Measurements from ENCODE around the gene B3GAT3.
A peak's percentile ranks its signal among the peaks of the same experiment; 100 is the strongest.
"Not testable (repeated sequence)": the region's sequence is repeated elsewhere in the genome, so short reads cannot be mapped to it uniquely, and the experiment has no call there.

The B3GAT3 gene

DNA sequence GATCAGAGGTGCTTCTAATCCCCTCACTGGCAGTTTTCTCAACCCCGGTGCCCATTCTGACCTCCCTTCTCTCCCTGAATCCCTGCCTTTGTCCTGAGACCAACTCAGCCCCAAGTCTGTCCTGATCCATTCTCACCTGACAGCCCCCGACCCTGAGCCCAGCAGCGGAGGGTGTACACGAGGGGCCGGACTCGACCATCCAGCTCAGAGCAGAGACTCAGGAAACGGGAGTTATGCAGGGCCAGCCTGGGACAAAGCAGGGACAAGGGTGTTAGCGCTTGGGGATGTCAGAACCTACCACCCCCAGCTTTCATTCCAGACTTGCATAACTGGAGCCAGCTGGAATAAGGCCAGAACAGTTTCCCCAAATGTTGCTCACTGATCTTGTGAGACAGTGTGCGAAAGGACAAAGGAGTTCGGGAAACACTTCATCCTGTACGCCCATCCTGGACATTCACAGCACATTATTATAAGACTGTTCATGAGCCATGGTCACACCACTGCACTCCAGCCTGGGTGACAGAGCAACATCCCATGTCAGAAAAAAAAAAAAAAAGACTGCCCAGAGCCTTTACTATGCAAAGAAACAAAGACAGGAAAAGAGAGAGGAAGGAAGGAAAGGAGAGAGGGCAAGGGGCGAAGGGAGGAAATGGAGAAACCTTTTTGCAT is 44.6 kb downstream of the B3GAT3 start:
- no peak for DNase-seq (ENCODE audit: low read depth)

DNA sequence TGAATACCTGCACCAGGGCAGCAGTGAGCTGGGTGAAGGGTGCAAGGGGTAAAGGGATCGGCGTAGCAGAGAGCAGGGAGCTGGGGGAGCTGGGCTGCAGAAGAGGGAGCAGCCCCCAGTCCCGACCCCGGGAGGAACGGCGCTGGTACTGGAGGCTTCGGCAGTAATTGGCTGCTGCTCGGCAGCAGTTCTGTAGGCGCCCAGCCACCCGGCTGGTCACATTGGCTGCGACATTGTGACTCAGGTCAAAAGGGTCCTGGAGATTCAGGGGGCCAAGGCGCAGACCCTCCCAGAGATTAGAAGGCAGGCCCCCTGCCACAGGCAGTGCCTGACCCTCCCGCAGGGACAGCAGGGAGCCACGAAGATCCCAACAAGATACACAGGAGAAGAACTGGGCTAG is 45.9 kb downstream of the B3GAT3 start:
- no peak for DNase-seq (ENCODE audit: low read depth)

DNA sequence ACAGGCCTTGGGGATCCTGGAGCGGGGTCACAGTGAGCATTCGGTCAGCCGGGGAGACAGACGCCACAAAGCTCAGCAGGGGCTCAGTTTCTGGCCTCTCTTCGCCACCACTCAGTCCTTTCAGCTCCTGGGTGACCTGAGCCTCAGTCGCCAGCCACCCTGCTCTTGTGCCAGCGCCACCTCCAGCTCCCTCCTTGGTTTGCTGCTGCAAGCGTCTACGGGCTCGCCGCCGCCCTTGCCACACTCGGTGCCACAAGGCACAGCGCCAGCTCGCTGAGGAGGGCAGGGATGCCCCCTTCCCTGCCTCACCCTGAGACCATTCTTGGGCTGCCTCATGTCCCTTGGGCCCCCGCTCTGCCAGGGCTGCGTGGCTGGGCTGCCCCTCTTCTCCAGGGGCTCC is 46.6 kb downstream of the B3GAT3 start:
- no peak for DNase-seq (ENCODE audit: low read depth)

DNA sequence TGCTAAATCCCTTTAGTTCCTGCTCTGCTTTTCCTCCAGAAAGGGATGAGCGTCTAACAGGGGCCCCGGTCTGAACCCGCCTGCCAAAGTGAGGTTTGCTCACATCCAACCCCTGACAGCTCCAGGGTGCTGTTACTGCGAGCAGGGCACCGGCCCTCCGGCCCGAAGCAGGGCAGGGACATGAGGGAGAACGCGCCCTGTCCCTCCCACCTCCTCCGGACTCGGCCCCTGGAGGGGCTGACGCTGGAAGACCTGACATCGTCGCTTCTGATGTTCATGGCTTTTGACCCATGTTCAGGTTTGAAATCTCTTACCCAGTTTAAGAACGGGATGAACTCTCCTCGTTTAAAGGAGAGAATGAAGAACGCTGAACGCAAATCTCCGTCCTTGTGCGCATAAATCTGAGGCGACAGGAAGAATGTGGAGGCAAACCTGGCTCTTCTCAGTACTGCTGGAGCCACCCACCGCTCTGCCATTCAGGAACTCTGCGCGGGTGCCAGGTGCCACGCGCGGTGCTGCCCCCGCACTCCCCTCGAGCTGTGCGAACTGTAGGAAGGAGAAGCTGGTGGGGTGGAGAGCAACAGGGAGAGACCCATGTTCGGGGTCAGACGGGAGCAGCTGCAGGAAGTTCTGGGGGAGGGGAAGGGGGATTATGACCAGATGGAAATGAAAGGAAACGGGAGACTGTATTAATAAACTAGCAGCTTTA is 47.3 kb downstream of the B3GAT3 start:
- DNase-seq (ENCODE audit: low read depth): no peak

DNA sequence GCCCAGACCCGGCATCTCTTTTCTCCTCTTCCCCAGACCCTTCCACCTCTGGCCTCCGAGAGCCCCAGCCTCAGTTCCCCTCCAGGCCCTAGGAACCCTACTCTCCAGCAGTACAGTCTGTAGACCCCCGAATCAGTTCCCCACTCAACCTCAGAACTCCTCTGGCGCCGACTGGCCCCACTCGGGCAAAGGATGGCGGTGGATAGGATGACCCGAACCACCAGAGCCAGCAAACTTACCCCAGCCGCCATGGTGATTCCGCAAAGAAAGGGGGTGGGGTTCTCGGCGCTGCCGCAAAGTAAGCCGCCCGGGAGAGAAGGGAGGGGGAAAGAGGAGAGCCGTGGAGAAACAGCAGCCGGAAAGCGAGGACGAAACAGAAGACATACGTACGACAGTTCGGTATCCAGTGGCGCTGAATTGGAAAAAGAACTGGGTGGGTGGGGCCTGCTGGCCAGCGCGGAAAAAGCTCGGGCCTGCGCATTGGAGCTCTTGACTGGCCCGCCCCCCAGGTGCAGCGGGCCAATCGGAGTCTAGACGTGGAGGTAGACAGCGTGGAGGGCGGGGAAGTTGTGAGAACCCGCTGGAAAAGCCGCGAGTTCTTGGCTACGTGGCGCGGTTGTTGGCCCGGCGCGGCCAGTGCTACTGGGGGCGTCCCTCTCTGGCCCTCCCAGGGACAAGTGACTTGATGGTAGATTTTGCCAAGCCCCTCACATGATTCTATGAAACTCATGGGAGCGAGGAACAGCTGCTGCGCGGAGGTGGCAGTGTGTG is 48.0 kb downstream of the B3GAT3 start, which contains the start of gene EEF1G:
TSS of gene EEF1G (minus strand) at position 300 of the 771 bp plus-strand sequence. CDS start at position 251, 49 bp downstream.
- DNase-seq (ENCODE audit: low read depth): peak; percentile 87

DNA sequence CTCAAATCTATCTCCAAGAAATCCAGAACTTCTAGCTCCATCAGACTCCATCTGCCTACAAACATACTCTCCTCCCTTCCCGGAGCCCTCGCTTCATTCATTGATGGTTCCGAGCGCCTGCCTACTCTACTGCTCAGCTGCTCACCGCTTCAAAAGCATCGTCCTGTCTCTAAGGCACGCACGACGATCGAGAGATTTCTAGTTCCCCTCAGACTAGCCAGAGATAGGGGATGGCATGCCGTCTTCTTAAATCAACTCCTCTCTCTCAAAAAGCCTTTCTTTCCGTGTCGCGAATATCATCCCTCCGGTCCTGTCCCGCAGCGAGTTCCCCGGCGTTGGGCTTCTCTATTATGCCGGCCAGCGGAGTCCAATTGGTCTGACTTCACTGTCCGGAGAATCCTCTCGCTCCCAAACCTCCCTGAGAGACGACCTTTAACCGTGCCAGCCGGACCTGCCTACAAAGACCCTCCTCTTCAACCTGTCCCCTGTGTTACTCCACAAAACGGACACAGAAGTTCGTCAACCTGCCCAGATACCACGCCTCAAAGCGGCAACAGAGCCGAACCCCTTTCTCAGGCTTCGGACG is 48.7 kb downstream of the B3GAT3 start:
- no peak for DNase-seq (ENCODE audit: low read depth)

DNA sequence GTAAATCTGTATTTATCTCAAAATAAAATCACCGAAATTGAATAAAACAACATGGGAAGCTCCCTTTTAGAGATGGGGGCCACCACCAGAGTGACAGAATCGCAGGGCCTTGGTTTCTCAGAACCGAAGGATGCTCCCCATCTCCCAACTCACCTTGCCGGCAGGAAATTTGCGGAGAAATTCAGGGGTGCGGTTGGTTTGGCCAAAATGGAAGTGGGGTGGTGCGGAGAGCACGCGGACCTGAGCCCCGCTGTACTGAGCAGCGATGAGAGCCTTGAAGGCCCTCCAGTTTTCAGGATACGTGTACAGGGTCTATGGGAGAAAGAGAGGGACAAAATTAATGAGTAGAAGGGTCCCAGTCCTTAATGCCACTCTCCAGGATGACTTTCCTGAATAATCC is 49.4 kb downstream of the B3GAT3 start:
- DNase-seq (ENCODE audit: low read depth): no peak

DNA sequence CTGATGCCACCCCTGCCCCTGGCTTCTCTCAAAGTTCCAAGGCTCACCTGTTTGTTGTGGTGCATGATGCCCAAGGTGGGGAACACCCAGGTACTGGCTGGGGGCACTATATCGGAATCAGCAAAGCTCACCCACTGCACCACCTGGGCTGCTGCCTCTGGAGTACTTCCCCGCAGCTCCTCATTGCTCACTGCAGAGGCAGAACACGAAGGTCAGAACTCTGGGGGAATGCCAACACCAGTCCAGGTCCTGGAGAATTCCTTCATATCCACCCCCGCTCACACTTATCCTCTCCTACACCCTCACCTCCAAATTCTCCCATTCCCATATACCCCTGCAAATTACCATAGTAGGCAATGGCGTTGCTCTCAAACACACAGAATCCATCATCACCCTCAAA is 50.3 kb downstream of the B3GAT3 start:
- not testable (repeated sequence) for DNase-seq (ENCODE audit: low read depth)

DNA sequence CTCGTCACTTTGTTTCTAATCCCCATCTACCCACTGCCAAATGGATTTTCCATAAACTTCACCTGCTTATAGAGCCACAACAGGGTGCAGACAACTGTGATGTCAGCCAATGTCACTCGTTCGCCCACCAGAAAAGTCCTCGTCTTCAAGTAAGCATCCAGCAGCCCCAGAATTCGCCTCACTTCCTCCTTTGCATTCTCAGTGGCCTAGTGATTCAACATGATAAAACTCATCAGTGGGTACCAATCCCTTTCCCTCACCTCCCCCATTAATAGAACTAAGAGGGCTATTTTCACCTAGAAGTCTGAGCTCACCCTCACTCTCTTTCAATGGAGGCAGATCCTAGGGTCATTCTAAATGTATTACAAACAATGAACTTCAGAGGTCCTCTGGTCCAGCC is 50.9 kb downstream of the B3GAT3 start:
- not testable (repeated sequence) for DNase-seq (ENCODE audit: low read depth)

DNA sequence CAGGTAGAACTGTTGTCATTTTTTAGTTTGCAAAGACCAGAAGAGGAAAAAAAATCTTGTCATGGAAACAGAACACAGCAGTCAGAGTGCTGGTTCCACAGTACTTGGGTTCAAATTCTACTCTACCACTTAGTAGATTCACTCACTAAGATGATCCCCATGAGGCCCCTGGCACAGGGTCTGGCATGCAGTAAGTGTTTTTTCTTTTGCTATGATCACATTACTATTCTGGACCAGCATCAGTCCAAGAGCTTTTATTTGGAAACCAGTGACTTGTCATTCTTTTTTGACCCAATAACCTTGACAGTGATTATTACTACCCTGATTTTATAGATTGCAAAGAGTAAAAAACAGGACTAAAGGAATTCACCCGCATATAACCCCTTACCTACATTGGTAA is 52.2 kb downstream of the B3GAT3 start:
- no peak for DNase-seq (ENCODE audit: low read depth)

DNA sequence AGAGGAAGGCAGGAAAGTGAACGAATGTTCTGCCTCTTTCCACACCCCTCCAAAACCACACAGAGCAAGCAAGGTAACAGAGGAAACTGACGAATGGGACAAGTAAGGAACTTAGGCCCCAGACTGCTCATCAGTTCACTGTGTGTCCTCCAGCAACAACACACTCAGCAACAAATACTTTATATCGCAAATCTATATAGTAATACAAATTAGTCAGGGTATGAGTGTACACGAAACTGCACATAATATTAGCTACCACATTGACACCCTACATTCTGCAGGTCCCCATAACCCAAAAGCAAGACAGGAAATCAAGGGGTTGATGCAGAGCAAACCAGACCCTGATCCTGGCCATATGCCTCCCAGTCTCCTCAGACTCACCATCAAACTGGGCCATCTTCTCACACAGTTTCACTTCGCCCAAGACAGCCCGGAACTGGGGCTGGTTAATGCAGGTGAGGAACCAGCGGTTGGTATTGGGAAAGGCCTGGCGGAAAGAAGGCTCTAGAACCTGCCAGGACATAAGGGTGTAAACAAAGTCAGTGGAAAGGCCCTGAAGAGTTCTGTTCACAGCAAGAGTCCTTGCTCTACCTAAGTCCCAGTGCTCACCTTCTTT is 54.7 kb downstream of the B3GAT3 start:
- no peak for DNase-seq (ENCODE audit: low read depth)

DNA sequence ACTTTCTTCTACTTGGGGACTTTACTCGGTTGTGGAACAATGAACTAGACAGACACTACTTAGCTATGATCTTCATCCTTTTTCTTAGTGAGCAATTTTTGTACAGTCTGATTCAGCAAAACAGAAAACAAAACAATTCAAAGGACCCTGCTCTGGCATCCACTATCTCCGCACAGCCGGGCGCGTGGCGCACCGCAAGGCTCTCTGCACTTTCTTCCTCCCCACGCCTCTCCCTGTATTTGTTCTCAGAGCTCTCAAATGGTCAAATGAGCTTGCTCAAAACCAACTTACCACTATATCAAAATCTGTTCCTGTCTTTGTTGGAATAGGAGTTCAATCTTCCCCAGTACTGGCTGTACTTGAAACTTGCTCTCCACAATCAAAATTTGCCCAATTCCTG is 55.5 kb downstream of the B3GAT3 start:
- no peak for DNase-seq (ENCODE audit: low read depth)
